ENCODE results near the gene VPS35.

The VPS35 gene

GRCh38 chr16:46714797-46715591, 26.0 kb upstream of the VPS35 start:
- no peak for TF ChIP-seq CTCF (IDR thresholded peaks at IDR 0.05; ENCODE audit: low read depth, low read length)
- no peak overlapping the region for H3K4me3 ChIP-seq (replicated peaks in 1 of 2; ENCODE audit: low read depth in 2 of 2, low read length in 2 of 2)
- DNase-seq (ENCODE audit: low read depth in 2 of 2) = no peak

- no peak overlapping the region for H3K4me3 ChIP-seq (replicated peaks in 1 of 2; ENCODE audit: low read depth in 2 of 2, low read length in 2 of 2)
Measured at GRCh38 chr16:46713634-46714033, 24.7 kb upstream of the VPS35 start.

GRCh38 chr16:46712911-46713310, 23.9 kb upstream of the VPS35 start:
- no peak overlapping the region for H3K4me3 ChIP-seq (replicated peaks in 1 of 2; ENCODE audit: low read depth in 2 of 2, low read length in 2 of 2)
- DNase-seq (ENCODE audit: low read depth in 2 of 2) = no peak
- no peak for TF ChIP-seq CTCF (IDR thresholded peaks at IDR 0.05; ENCODE audit: low read depth, low read length)

More at GRCh38 chr16:46713634-46714033, 24.7 kb upstream of the VPS35 start:
- TF ChIP-seq CTCF (IDR thresholded peaks at IDR 0.05; ENCODE audit: low read depth, low read length) = no peak
- no peak for DNase-seq (ENCODE audit: low read depth in 2 of 2)

- TF ChIP-seq CTCF (IDR thresholded peaks at IDR 0.05; ENCODE audit: low read depth, low read length) = no peak
- H3K4me3 ChIP-seq (replicated peaks in 1 of 2; ENCODE audit: low read depth in 2 of 2, low read length in 2 of 2) = no peak overlapping the region
- DNase-seq (ENCODE audit: low read depth in 2 of 2) = no peak
Measured at GRCh38 chr16:46711106-46712058, 22.4 kb upstream of the VPS35 start.

GRCh38 chr16:46709469-46710005, 20.6 kb upstream of the VPS35 start:
- no peak for DNase-seq (ENCODE audit: low read depth in 2 of 2)
- no peak overlapping the region for H3K4me3 ChIP-seq (replicated peaks in 1 of 2; ENCODE audit: low read depth in 2 of 2, low read length in 2 of 2)
- TF ChIP-seq CTCF (IDR thresholded peaks at IDR 0.05; ENCODE audit: low read depth, low read length) = no peak

GRCh38 chr16:46706642-46707041, 17.7 kb upstream of the VPS35 start:
- no peak overlapping the region for H3K4me3 ChIP-seq (replicated peaks in 1 of 2; ENCODE audit: low read depth in 2 of 2, low read length in 2 of 2)
- TF ChIP-seq CTCF (IDR thresholded peaks at IDR 0.05; ENCODE audit: low read depth, low read length) = no peak
- DNase-seq (ENCODE audit: low read depth in 2 of 2) = no peak

Data from cardiac fibroblast (primary cell).